Erythroblast (primary cell): Measurements from ENCODE around the gene CCDC68.

ENCODE experiments used
- DNase-seq, 2 experiments: peaks; one replicate each; lab custom pipeline; 2025; lab: John Stamatoyannopoulos, UW
- GATA1 ChIP-seq: IDR thresholded peaks from 2 replicates; pipeline ENCODE4 v1.6.1; 2011; ENCODE audit warnings: low read depth, mild to moderate bottlenecking, control low read depth, low read length, moderate library complexity
- POLR2A ChIP-seq: IDR thresholded peaks from 2 replicates; pipeline ENCODE4 v1.6.1; 2011; ENCODE audit warnings: mild to moderate bottlenecking, low read length

Gene CCDC68

DNA sequence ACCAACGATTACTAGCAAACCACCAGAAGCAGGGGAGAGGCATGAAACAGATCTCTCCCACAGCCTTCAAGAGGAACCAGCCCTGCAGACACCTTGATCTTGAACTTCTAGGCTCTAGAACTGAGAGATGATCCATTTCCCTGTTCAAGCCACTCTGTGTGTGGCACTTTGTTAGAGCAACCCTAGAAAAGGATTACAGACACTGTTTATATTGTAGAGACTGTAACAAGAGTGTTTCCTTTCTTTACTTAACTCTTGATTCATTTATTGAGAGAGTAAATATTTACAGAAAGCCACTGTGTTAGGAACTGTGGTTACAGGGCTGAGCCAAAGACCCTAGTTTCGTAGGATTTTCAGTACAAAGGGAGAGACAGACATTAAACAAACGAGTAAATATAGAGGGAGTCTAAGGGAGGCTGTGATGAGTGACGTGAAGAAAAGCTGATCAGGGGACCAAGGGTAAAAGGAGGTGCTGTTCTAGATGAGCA lies 10.9 kb downstream of the CCDC68 start:
- TF ChIP-seq POLR2A (no peak), GATA1 (no peak)
- DNase-seq: no peak

DNA sequence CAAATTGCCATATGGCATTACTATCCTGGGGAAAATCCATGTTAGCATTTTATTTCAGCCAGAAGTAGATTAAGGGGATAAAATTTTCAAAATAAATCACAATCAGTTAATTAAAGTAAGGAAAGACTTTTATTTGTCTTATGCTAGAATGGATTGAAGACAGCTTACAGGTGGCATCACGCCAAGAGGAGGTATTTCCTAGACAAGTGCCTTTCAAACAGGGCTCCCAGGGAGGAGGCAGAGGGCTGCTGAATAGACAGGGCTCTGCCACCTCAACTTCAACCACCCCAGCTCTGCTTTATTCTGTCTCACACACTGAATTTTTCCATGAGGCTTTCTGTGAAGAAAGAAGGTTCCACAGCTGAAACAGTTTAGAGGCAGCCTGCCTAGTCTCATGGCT lies 12.2 kb downstream of the CCDC68 start:
- TF ChIP-seq GATA1 (no peak), POLR2A (no peak)
- DNase-seq: peak; percentile 69 to 75

DNA sequence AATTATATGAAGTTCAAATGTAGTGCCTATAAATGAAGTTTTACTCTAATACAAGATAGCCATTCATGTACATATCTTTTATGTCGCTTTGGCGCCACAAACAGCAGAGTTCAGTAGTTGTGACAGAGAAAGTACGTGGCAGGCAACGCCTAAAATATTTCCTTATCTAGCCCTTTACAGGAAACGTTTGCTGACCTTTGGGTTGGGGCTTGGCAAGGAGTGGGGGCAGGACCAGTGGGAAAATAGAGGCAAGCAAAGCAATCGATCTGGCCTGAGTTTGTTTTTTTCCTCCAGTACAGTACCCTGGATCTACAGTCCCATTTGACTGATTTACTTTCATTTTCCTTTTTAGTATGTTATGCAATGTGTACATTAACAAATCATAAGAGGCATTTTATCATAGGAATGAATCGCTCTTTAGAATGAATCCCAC lies 13.1 kb downstream of the CCDC68 start:
- TF ChIP-seq POLR2A (peak; percentile 56), GATA1 (no peak)
- DNase-seq: peak; percentile 91 to 96

DNA sequence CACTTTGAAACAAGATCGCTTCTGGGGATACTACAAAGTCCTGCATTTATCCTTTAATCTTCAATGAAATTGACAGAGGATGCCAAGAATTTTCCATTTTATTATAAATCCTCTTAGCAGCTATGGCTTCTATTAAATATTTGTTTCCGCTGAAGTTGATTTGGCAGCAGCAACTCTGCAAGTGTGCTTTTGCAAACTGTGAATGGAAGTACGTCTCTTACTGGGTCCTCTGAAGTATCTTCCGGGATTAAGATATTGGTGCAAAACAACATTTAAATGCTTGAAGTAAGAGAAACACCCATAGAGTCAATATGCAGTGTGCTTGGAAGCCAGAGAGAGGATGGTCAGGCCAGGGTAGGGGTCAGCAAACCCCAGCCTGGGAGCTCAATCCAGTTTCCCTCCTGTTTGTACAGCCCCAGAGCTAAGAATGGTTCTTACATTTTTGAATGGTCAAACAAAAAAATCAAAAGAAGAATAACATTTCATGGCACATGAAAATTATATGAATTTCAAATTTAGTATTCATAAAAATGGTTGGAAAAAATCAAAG lies 13.6 kb downstream of the CCDC68 start:
- TF ChIP-seq GATA1: no peak
- no peak for TF ChIP-seq POLR2A
- peak; percentile 71 to 76 for DNase-seq

DNA sequence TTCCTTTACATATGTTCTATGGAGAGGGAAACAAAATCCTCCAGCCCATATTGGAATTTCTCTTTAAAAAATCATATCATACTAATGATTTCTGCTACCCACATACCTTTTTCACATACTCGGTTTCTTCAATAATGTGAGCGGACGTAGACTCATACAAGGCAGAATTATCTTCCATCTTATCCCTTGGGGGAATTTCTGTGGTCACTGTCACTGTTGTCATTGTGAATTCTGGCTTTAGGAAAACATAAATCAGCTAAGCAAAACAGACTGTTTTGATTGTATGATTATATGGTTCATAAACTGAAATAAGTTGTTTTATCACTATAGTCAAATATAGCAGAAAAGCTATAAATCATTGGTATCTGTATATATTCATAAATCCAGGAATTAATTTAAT lies 16.7 kb downstream of the CCDC68 start:
- TF ChIP-seq POLR2A (no peak), GATA1 (no peak)
- DNase-seq: no peak

DNA sequence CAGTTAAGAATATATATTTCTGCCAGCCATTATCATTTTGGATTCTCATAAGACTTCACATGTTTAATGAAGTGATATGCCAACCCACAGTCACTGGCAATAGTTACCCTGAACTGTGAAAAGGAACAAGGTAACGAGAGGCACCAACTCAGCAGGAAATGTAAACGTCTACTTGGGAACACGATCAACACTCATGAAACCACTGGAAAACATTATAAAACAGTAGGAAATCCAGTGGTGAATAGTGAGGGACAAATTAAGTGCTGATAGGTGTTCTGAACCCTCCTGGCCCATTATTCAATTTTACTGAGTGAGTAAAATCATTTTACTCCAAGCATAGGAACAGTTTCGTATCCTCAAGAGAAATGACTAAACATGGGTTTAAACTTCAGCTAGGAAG lies 17.1 kb downstream of the CCDC68 start:
- no peak for DNase-seq
- TF ChIP-seq GATA1 (no peak), POLR2A (no peak)

DNA sequence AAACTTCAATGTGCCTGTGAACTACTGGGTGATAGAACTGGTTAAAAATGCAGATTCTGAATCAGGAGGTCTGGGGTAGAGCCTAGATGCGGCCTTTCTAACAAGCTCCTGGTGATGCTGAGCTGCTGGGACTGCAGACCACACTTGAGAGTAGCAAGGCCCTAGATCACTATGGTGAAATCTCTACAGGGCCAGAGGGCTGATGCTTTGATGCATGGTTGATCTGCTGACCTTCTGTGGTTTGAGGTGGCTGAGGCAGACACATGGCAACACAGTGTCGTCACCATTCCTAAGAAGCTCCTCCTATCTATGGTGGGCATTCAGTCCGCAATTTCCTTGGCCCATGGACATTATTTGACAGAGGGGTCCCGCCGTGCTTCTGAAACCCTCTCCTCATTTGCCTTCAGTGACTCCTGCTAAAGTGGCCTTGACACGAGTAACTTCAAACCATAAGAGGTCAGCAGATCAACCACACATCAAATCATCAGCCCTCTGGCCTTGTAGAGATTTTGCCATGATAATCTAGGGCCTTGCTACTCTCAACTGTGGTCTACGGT lies 19.8 kb downstream of the CCDC68 start:
- TF ChIP-seq GATA1: no peak
- TF ChIP-seq POLR2A: no peak
- no peak for DNase-seq

DNA sequence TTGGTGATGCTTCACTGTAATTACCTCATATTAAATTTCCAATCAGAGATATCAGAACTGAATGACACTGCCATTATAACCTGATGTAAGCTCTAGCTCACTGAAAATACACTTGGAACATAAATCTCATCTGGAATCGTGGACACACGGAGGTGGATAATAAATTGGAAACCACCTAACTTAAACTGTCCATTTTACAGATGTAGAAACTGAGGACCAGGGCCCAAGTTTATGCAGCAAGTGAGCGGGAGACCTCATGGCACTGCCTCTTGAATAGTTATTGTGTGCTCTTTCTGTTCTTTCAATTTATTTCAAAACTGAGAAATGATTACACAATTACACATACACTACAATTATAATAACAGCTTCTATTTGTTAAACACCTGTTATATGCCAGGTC lies 20.8 kb downstream of the CCDC68 start:
- DNase-seq: no peak
- TF ChIP-seq GATA1: no peak
- no peak for TF ChIP-seq POLR2A

DNA sequence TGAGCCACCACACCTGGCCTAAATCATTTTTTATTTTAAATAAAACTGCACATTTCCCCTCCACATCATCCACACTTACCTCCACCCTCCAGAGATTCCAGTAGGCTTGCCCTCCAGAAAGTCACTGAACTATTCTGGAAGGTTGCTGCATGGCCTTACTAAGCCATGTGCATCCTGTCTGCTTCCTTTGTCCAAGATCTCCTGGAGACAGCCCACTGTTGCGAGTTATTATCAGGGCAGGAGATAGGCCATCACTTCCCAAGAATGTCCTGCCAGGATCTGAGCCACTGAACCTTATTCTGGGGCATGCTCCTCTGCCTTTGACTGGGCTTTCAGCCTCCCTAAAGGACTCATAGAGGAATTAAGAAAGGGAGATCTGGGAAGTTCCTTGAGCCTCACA lies 26.8 kb downstream of the CCDC68 start:
- no peak for TF ChIP-seq POLR2A
- TF ChIP-seq GATA1: no peak
- DNase-seq: no peak

DNA sequence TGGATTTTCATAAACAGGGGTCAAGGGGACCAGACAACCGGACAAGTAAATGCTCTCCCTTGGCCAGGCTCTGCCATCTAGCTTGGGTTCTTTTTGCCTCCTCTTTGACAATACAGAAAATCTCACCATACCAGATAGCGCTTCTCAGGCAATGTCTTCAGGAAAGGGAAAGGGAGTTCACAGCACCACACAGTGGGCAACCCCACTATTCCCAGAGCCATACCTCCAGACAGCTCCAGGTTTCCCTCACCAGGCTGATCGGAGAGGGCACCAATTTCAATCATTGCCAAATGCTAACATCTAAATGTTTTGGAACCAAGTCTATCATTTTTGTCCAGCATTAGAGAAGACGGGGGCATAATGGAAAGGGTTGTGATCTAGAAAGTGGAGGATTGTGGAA lies 28.1 kb downstream of the CCDC68 start:
- TF ChIP-seq GATA1: no peak
- TF ChIP-seq POLR2A: no peak
- DNase-seq: no peak

DNA sequence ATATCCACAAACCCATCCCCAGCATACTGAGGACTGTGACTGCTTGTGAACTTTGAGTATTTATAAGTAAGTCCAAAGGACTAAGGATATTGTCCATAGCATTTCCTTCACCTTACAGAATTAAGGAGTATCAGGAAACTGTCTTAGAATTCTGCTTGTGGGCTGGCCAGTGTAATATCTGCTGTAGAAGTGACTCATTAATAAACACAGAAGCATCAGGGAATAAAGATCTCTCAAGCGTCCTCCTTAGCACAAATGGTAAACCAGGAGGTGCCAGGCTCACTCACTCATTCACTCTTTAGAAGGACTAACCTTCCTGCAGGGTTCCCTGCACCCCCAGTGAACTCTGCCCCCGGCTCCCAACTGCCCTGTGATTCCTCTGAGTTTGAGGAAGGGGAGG lies 31.0 kb downstream of the CCDC68 start:
- no peak for TF ChIP-seq POLR2A
- TF ChIP-seq GATA1: no peak
- no peak for DNase-seq

DNA sequence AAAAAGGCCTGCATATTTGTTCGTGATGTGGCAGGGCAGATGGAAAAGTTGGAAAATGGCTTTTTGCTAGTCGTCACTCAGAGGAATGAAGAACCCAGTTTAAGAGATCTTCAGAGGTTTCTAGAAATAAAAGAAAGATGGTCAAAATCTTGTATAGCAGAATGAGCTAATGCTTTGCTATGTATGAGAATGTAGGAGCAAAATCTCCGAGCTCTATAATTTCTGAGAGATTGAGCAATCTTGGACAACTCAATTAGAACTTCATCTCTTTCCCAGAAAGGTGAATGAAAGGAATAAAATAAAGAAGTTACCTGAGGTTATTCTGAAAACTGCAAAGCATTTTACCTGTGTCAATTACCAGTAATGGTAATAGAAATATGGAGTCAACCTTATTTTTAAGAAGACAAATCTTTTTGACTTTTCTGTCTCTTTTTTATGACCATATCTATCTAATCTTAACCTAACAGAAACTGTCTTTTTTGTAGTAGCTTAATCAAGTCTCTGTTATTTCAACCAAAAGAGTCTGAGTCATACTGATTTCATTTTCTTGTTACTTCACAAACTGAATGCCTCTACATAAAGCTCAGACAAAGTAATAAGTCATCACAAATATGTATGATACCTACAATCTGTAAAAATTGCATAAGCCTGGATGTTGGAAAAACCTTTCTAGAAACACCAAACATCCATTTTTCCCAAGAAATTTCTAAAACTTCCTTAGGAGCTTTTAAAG lies 32.5 kb downstream of the CCDC68 start:
- no peak for DNase-seq
- no peak for TF ChIP-seq POLR2A
- no peak for TF ChIP-seq GATA1

DNA sequence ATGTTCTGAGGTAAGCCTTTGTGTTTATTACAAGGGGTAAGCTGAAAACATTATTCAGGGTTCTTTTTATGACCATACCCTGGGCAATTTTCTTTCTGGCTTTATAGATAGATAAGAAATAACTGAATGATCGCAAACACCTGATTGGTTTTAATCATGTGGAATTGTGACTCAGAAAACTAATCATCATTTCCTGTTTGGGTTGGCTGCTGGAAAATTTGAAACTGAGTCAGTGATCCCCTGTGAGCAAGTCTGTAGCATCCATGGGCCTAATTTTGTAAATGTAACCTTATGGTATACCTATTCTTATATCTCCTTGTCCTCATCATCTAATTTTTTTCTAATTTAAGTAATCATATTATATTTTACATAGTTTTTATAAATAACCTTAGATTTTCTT lies 34.3 kb downstream of the CCDC68 start:
- TF ChIP-seq GATA1 (no peak), POLR2A (no peak)
- DNase-seq: no peak

DNA sequence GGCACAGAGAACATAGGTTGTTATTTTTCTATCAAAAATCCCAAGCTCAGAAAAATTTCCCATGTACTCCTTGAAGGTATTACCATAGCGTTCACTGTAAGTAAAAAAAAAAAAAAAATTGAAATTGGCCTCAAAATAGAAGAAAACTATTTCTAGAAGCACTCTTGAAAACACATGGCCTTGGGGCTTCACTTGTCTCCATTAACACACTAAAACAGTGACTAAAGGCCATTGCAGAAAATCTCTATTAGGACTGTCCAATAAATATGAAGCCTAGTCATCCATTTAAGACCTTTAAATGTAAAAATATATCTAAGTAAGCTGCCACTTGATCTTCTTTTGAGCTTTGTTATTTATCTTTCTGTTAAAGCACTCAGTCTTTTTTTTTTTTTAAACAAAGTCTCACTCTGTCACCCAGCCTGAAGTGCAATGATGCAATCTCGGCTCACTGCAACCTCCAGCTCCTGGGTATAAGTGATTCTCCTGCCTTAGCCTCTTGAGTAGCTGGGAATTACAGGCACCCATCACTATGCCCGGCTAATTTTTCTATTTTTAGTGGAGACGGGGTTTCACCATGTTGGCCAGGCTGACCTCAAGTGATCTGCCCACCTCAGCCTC lies 35.8 kb downstream of the CCDC68 start:
- DNase-seq: no peak
- TF ChIP-seq GATA1: no peak
- no peak for TF ChIP-seq POLR2A
